HG03135 (cell line): ENCODE results near the gene GJB6.

ENCODE experiments used
- ATAC-seq: cut with Tn5 transposase; IDR thresholded peaks from one replicate; pipeline ENCODE4 v1.9.1; 2021; ENCODE audit warnings: mild to moderate bottlenecking, moderate library complexity; ENCODE audit not compliant: unreplicated experiment

The GJB6 gene

GRCh38 chr13:20190481-20191310 is 41.4 kb downstream of the GJB6 start:
- ATAC-seq = no peak

GRCh38 chr13:20190076-20190475 is 42.0 kb downstream of the GJB6 start:
- ATAC-seq = no peak

- no peak for ATAC-seq
Observed at GRCh38 chr13:20188667-20189553, 43.2 kb downstream of the GJB6 start.

- ATAC-seq = no peak
Observed at GRCh38 chr13:20186771-20187170, 45.3 kb downstream of the GJB6 start.

GRCh38 chr13:20185366-20186056 is 46.6 kb downstream of the GJB6 start:
- ATAC-seq = no peak

- peak; percentile 62 for ATAC-seq
Observed at GRCh38 chr13:20182231-20182846, 49.8 kb downstream of the GJB6 start.

- no peak for ATAC-seq
Observed at GRCh38 chr13:20181188-20181587, 50.9 kb downstream of the GJB6 start.

- no peak for ATAC-seq
Observed at GRCh38 chr13:20178156-20178555, 54.0 kb downstream of the GJB6 start.

GRCh38 chr13:20177049-20177831 is 54.9 kb downstream of the GJB6 start:
- ATAC-seq = no peak

GRCh38 chr13:20175907-20176652 is 56.0 kb downstream of the GJB6 start:
- ATAC-seq = no peak

GRCh38 chr13:20175406-20175794 is 56.7 kb downstream of the GJB6 start:
- ATAC-seq = no peak

GRCh38 chr13:20174656-20175405 is 57.3 kb downstream of the GJB6 start:
- ATAC-seq = peak; percentile 63

- no peak for ATAC-seq
Observed at GRCh38 chr13:20173116-20173746, 58.9 kb downstream of the GJB6 start.
